ENCODE data around the gene KRT28. TPM values are rescaled to one million over a fixed set of nuclear protein-coding genes. Genes with fewer than 3 reads are reported as not detected.

The KRT28 gene
- total and polyA plus RNA-seq, 2 donors, result 0.05 to 0.37 TPM

- 88% methylated on average over 7 of the region's 7 CpGs for whole genome bisulfite sequencing
- Histone ChIP-seq H3K9me3 (ENCODE audit: control insufficient read depth in 2 of 2, insufficient read depth in 1 of 2, low read length in 1 of 2) (no peaks in the 10 kb centered on the region), H3K27ac (ENCODE audit: low read depth in 1 of 2, low read length in 1 of 2) (no peak overlapping the region), H3K4me1 (ENCODE audit: control insufficient read depth in 2 of 2, insufficient read depth in 2 of 2, low read length in 2 of 2) (no peaks in the 10 kb centered on the region), H3K36me3 (ENCODE audit: control insufficient read depth in 2 of 2, insufficient read depth in 2 of 2, low read length in 1 of 2) (no peaks in the 10 kb centered on the region), H3K4me3 (ENCODE audit: low read length in 2 of 2) (no peak overlapping the region), H3K27me3 (ENCODE audit: control insufficient read depth in 2 of 2, insufficient read depth in 1 of 2, low read length in 1 of 2) (peaks cover 4 to 26% of the 10 kb centered on the region in 2 donors)
- DNase-seq (ENCODE audit: low read depth in 6 of 9, low spot score in 9 of 9), result no peak
Observed at GRCh38 chr17:40777459-40777858, 22.3 kb downstream of the KRT28 start.

DNA sequence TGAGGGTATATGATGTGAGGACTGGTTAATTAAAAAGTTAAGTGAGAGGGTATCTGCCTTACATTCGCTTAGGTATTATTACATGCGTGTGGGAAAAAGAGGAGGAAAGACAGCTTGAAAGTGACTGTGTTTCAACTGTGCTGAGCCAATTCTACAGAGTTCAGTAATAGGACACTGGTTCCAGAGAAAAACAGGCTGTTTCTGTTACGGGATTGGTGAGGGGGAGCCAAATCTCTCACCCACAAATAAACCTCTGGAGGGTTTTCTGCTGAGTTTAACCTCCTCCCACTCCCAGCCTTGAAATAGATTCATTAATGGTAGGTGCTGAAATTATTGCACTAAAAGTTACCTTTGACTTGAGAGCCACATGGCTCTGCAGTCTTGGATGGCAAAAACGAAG, 23.8 kb downstream of the KRT28 start:
- peaks cover 4 to 27% of the 10 kb centered on the region in 2 donors for H3K27me3 ChIP-seq (ENCODE audit: control insufficient read depth in 2 of 2, insufficient read depth in 1 of 2, low read length in 1 of 2)
- H3K36me3 ChIP-seq (ENCODE audit: control insufficient read depth in 2 of 2, insufficient read depth in 2 of 2, low read length in 1 of 2), result no peaks in the 10 kb centered on the region
- no peak overlapping the region for H3K4me3 ChIP-seq (ENCODE audit: low read length in 2 of 2)
- no peaks in the 10 kb centered on the region for H3K9me3 ChIP-seq (ENCODE audit: control insufficient read depth in 2 of 2, insufficient read depth in 1 of 2, low read length in 1 of 2)
- H3K27ac ChIP-seq (ENCODE audit: low read depth in 1 of 2, low read length in 1 of 2), result no peak overlapping the region
- 91% methylated on average over 4 of the region's 4 CpGs for WGBS
- no peak for DNase-seq (ENCODE audit: low read depth in 6 of 9, low spot score in 9 of 9)
- H3K4me1 ChIP-seq (ENCODE audit: control insufficient read depth in 2 of 2, insufficient read depth in 2 of 2, low read length in 2 of 2), result no peaks in the 10 kb centered on the region

DNA sequence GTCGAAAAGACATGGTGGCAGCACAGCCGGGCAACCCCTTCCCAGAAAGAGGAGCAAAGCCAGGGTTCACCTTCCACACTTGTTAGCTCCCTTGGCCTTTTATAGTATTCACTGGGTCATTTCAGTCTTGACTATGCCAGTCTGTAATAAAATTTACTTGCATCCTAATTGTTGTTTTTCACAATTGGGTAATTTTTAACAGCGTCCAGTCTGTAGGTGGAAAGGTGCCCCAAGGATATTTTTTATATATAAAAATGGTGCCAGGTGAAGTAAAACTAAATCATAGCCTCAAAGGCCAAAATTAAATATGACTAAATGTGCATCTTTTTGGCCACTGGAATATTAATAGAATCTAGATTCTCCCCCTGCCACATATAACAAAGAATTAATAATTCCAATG, 27.7 kb downstream of the KRT28 start, which contains the start of gene KRT26:
Gene KRT26 (minus strand): TSS at position 101 of the 400 bp plus-strand sequence. CDS start 88 bp downstream, at position 13.
- 94% methylated on average over 3 of the region's 3 CpGs for WGBS
- DNase-seq (ENCODE audit: low read depth in 6 of 9, low spot score in 9 of 9), result no peak

GRCh38 chr17:40765657-40766056, 34.1 kb downstream of the KRT28 start:
- Histone ChIP-seq H3K4me3 (ENCODE audit: low read length in 2 of 2) (no peak overlapping the region), H3K27me3 (ENCODE audit: control insufficient read depth in 2 of 2, insufficient read depth in 1 of 2, low read length in 1 of 2) (no peaks in the 10 kb centered on the region), H3K27ac (ENCODE audit: low read depth in 1 of 2, low read length in 1 of 2) (no peak overlapping the region), H3K9me3 (ENCODE audit: control insufficient read depth in 2 of 2, insufficient read depth in 1 of 2, low read length in 1 of 2) (peaks cover 0 to 14% of the 10 kb centered on the region in 2 donors), H3K4me1 (ENCODE audit: control insufficient read depth in 2 of 2, insufficient read depth in 2 of 2, low read length in 2 of 2) (no peaks in the 10 kb centered on the region), H3K36me3 (ENCODE audit: control insufficient read depth in 2 of 2, insufficient read depth in 2 of 2, low read length in 1 of 2) (no peaks in the 10 kb centered on the region)
- 87% methylated on average over 2 of the region's 2 CpGs for WGBS
- DNase-seq (ENCODE audit: low read depth in 6 of 9, low spot score in 9 of 9), result no peak

More for the DNA sequence above, 27.7 kb downstream of the KRT28 start, which contains the start of gene KRT26:
- Histone ChIP-seq H3K36me3 (ENCODE audit: control insufficient read depth in 2 of 2, insufficient read depth in 2 of 2, low read length in 1 of 2) (no peaks in the 10 kb centered on the region), H3K9me3 (ENCODE audit: control insufficient read depth in 2 of 2, insufficient read depth in 1 of 2, low read length in 1 of 2) (no peaks in the 10 kb centered on the region), H3K4me1 (ENCODE audit: control insufficient read depth in 2 of 2, insufficient read depth in 2 of 2, low read length in 2 of 2) (no peaks in the 10 kb centered on the region), H3K27ac (ENCODE audit: low read depth in 1 of 2, low read length in 1 of 2) (no peak within 1 kb of the TSS), H3K4me3 (ENCODE audit: low read length in 2 of 2) (no peak within 1 kb of the TSS), H3K27me3 (ENCODE audit: control insufficient read depth in 2 of 2, insufficient read depth in 1 of 2, low read length in 1 of 2) (peaks cover 0 to 5% of the 10 kb centered on the region in 2 donors)

DNA sequence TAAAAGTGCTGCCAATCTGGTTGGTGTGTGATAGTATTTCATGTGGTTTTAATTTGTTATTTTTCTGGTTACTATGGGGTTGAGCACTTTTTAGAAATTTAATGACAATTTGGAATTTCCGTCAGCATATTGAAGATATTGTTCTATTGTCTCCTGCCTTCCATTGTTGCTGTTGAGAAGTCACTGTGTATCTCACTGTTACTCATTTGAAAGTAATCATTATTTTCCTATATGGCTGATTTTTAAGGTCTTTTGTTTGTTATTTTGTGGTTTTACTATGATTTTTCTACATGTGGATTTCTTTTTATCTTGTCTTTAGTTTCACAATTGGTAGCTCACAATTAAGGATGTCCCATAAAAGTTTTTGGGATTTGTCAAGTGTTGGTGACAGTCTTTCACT, 36.0 kb downstream of the KRT28 start:
- Histone ChIP-seq H3K9me3 (ENCODE audit: control insufficient read depth in 2 of 2, insufficient read depth in 1 of 2, low read length in 1 of 2) (peaks cover 0 to 14% of the 10 kb centered on the region in 2 donors), H3K4me3 (ENCODE audit: low read length in 2 of 2) (no peak overlapping the region), H3K27ac (ENCODE audit: low read depth in 1 of 2, low read length in 1 of 2) (no peak overlapping the region), H3K27me3 (ENCODE audit: control insufficient read depth in 2 of 2, insufficient read depth in 1 of 2, low read length in 1 of 2) (no peaks in the 10 kb centered on the region), H3K36me3 (ENCODE audit: control insufficient read depth in 2 of 2, insufficient read depth in 2 of 2, low read length in 1 of 2) (no peaks in the 10 kb centered on the region), H3K4me1 (ENCODE audit: control insufficient read depth in 2 of 2, insufficient read depth in 2 of 2, low read length in 2 of 2) (no peaks in the 10 kb centered on the region)
- DNase-seq (ENCODE audit: low read depth in 6 of 9, low spot score in 9 of 9), result no peak
- WGBS, result 96% methylated on average over 1 of the region's 1 CpG

DNA sequence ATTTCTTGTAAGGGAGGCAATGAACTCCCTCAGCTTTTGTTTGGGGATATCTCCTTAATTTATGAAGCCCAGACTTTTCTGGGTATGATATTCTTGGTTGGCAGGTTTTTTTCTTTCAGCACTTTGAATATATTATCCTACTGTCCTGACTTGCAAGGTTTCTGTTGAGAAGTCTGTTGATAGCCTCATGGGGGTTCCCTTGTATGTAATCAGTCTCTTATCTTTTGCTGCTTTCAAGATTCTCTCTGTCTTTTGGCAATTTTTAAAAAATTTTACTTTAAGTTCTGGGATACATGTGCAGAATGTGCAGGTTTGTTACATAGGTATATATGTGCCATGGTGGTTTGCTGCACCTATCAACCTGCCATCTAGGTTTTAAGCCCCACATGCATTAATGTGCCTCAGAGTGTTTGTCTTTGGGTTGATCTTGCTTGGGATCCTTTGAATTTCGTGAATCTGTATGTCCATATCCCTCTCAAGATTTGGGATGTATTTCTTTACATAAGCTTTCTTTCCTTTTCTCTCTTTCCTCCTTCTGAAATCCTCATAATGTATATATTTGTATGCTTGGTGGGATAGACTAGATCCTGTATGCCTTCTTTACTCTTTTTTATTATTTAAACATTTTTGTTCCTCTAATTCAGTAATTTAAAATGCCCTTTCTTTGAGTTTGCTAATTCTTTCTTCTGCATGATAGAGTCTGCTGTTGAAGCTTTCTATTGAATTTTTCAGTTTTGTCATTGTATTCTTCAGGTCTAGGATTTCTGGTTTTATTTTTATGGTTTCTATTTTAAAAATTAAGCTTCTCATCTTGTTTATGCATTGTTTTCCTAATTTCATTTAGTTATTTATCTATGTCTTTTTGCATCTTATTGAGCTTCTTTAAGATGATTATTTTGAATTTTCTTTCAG, 39.4 kb downstream of the KRT28 start:
- H3K27ac ChIP-seq (ENCODE audit: low read depth in 1 of 2, low read length in 1 of 2), result no peak overlapping the region
- no peak for DNase-seq (ENCODE audit: low read depth in 6 of 9, low spot score in 9 of 9)
- H3K9me3 ChIP-seq (ENCODE audit: control insufficient read depth in 2 of 2, insufficient read depth in 1 of 2, low read length in 1 of 2), result peaks cover 0 to 14% of the 10 kb centered on the region in 2 donors
- H3K4me3 ChIP-seq (ENCODE audit: low read length in 2 of 2), result no peak overlapping the region
- H3K36me3 ChIP-seq (ENCODE audit: control insufficient read depth in 2 of 2, insufficient read depth in 2 of 2, low read length in 1 of 2), result no peaks in the 10 kb centered on the region
- no peaks in the 10 kb centered on the region for H3K4me1 ChIP-seq (ENCODE audit: control insufficient read depth in 2 of 2, insufficient read depth in 2 of 2, low read length in 2 of 2)
- H3K27me3 ChIP-seq (ENCODE audit: control insufficient read depth in 2 of 2, insufficient read depth in 1 of 2, low read length in 1 of 2), result no peaks in the 10 kb centered on the region
- 42% methylated on average over 1 of the region's 1 CpG for WGBS

GRCh38 chr17:40755231-40755630, 44.5 kb downstream of the KRT28 start, which contains the start of gene KRT25:
KRT25 (minus strand) TSS chr17:40755331; CDS start chr17:40755271, 60 bp downstream.
- Histone ChIP-seq H3K27ac (ENCODE audit: low read depth in 1 of 2, low read length in 1 of 2) (no peak within 1 kb of the TSS), H3K4me3 (ENCODE audit: low read length in 2 of 2) (no peak within 1 kb of the TSS), H3K27me3 (ENCODE audit: control insufficient read depth in 2 of 2, insufficient read depth in 1 of 2, low read length in 1 of 2) (peaks cover 0 to 5% of the 10 kb centered on the region in 2 donors), H3K9me3 (ENCODE audit: control insufficient read depth in 2 of 2, insufficient read depth in 1 of 2, low read length in 1 of 2) (no peaks in the 10 kb centered on the region), H3K4me1 (ENCODE audit: control insufficient read depth in 2 of 2, insufficient read depth in 2 of 2, low read length in 2 of 2) (no peaks in the 10 kb centered on the region), H3K36me3 (ENCODE audit: control insufficient read depth in 2 of 2, insufficient read depth in 2 of 2, low read length in 1 of 2) (no peaks in the 10 kb centered on the region)
- 88% methylated on average over 4 of the region's 4 CpGs for WGBS
- no peak for DNase-seq (ENCODE audit: low read depth in 6 of 9, low spot score in 9 of 9)

DNA sequence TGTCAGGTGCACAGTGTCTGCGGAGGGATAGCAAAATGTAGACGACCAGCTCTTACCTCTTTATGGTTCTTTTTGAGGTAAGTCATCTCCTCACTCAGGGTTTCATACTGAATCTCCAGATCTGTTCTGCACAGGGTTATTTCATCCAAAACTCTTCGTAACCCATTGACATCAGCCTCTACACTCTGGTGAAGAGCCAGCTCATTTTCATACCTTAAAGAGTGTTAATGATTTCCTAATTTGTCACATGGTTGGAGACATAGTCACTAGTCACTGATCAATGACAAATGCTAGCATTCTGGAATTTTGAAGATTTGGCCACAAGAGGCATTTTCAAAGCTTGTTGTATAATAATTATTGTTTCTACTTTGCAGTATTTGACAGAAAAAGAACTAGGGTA, 46.0 kb downstream of the KRT28 start:
- peaks cover 0 to 5% of the 10 kb centered on the region in 2 donors for H3K27me3 ChIP-seq (ENCODE audit: control insufficient read depth in 2 of 2, insufficient read depth in 1 of 2, low read length in 1 of 2)
- no peaks in the 10 kb centered on the region for H3K36me3 ChIP-seq (ENCODE audit: control insufficient read depth in 2 of 2, insufficient read depth in 2 of 2, low read length in 1 of 2)
- H3K4me1 ChIP-seq (ENCODE audit: control insufficient read depth in 2 of 2, insufficient read depth in 2 of 2, low read length in 2 of 2), result no peaks in the 10 kb centered on the region
- no peak overlapping the region for H3K27ac ChIP-seq (ENCODE audit: low read depth in 1 of 2, low read length in 1 of 2)
- no peaks in the 10 kb centered on the region for H3K9me3 ChIP-seq (ENCODE audit: control insufficient read depth in 2 of 2, insufficient read depth in 1 of 2, low read length in 1 of 2)
- DNase-seq (ENCODE audit: low read depth in 6 of 9, low spot score in 9 of 9), result no peak
- 95% methylated on average over 3 of the region's 3 CpGs for WGBS
- H3K4me3 ChIP-seq (ENCODE audit: low read length in 2 of 2), result no peak overlapping the region

GRCh38 chr17:40751065-40751464, 48.7 kb downstream of the KRT28 start:
- Histone ChIP-seq H3K4me3 (ENCODE audit: low read length in 2 of 2) (no peak overlapping the region), H3K27me3 (ENCODE audit: control insufficient read depth in 2 of 2, insufficient read depth in 1 of 2, low read length in 1 of 2) (peaks cover 0 to 8% of the 10 kb centered on the region in 2 donors), H3K4me1 (ENCODE audit: control insufficient read depth in 2 of 2, insufficient read depth in 2 of 2, low read length in 2 of 2) (no peaks in the 10 kb centered on the region), H3K27ac (ENCODE audit: low read depth in 1 of 2, low read length in 1 of 2) (no peak overlapping the region), H3K36me3 (ENCODE audit: control insufficient read depth in 2 of 2, insufficient read depth in 2 of 2, low read length in 1 of 2) (no peaks in the 10 kb centered on the region), H3K9me3 (ENCODE audit: control insufficient read depth in 2 of 2, insufficient read depth in 1 of 2, low read length in 1 of 2) (no peaks in the 10 kb centered on the region)
- 91% methylated on average over 14 of the region's 14 CpGs for WGBS
- DNase-seq (ENCODE audit: low read depth in 6 of 9, low spot score in 9 of 9), result no peak

All from thymus (tissue), 11 donors.